GM13976 (cell line): ENCODE data around the gene LSAMP.

ENCODE experiments used
- DNase-seq: peaks from one replicate; pipeline ENCODE4 v3.0.0; 2012; ENCODE audit warnings: low spot score
- CTCF ChIP-seq: IDR thresholded peaks from 2 replicates; pipeline ENCODE4 v1.5.1; 2012; ENCODE audit warnings: borderline replicate concordance, mild to moderate bottlenecking; ENCODE audit not compliant: insufficient read depth; ENCODE audit errors: extremely low read depth, missing control alignments, control extremely low read depth
- in situ Hi-C: fragments of 300-500 bp; cut with MboI; formaldehyde crosslinking; loops from one replicate; pipeline ENCODE4 v1.12.0; 2022; ENCODE audit warnings: low sequenced_read_pairs, mixed read lengths, inconsistent platforms; ENCODE audit not compliant: unreplicated experiment

LSAMP gene

DNA sequence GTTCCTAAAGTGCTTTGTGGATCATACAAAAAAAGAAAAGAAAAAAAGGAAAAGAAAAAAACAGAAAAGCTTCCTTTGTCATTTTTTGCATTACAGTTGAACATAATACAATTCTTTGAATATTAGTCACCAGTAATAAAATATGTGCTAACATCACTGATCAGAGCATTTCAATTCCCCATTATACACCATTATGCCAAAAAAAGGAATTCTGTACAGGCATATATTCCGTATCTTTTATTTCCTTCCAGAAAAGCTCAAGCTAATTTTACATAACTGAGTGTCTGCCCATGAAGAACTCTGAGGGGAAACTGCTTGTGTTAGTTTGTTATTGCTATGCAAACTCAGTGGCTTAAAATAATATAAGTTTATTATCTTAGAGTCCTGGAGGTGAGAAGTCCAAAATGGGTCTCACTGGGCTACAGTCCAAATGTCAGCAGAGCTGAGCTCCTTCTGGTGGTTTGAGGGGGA is 444.1 kb downstream of the LSAMP start:
- no peak for TF ChIP-seq CTCF

DNA sequence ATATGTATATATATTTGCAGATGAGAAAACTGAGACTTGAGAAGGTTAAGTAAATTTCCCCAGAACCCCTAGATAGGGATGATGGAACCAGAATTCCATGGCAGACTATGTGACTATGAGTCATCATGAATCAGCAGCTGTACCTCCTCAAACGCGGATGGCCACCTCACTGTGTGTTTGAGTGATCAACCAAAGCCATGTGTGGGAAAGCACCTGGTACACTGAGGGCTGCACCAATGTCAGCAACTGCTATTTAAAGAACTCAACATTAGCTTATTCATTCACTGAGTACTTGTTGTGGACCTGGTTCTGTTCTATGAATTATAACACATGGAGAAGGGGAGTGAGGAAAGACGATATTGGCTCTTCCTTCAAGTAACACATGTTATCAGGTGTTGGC is 445.0 kb downstream of the LSAMP start:
- no peak for TF ChIP-seq CTCF
- no peak for DNase-seq
- in situ Hi-C loops: no loop called here

More for the DNA sequence above, 444.1 kb downstream of the LSAMP start:
- no peak for DNase-seq
- in situ Hi-C loops: no loop called here

DNA sequence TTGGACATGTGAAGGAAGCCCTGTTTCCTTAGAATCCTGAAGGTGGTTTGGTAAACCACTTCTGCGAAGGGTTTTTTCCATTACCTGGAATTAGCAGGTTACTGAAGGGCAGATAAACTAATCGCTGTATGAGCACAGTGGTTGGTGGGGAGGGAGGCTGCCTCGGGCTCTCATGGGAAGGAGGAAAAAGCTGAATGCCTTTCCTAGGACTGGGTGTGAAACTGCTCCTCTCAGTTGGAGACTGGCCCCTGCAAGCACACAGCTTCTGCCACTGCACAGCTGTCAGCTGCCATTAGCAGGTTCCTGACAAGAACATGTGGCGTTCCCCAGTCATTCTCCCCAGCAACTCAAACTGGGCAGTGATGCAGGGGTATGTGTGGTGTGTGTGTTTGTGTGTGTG is 445.7 kb downstream of the LSAMP start:
- DNase-seq: no peak
- in situ Hi-C loops: no loop called here
- TF ChIP-seq CTCF: no peak

DNA sequence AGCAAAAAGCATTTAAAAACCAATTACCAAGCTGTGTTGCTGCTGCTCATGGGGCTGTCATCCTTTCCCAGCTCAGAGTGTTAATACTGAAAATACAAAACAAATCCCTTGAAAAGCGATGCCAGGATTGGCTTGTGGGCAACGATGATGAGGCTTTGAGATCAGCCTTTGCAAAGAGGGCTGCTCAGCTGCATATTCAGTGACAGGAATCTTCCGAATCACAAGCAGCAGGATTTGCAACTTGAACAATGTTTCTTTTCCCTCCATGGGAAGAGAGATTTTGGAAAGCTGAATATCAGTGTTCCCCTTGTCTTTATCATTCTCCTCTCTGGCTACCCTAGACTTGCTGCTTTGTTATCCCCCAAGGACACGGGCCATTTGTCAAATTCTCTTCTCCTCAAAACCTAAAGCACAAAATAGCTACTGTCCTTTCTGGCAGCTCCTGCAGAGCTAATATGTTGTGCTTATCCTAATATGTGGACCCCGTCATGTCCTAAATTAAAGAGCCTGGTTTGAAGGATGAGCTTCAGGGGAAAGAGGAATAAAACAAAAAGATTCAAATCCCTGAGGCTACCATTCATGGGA is 446.2 kb downstream of the LSAMP start:
- in situ Hi-C loops: no loop called here
- no peak for DNase-seq
- no peak for TF ChIP-seq CTCF

- in situ Hi-C loops: no loop called here
- DNase-seq: no peak
- no peak for TF ChIP-seq CTCF
Observed at GRCh38 chr3:115996420-115997108, 448.7 kb downstream of the LSAMP start.

DNA sequence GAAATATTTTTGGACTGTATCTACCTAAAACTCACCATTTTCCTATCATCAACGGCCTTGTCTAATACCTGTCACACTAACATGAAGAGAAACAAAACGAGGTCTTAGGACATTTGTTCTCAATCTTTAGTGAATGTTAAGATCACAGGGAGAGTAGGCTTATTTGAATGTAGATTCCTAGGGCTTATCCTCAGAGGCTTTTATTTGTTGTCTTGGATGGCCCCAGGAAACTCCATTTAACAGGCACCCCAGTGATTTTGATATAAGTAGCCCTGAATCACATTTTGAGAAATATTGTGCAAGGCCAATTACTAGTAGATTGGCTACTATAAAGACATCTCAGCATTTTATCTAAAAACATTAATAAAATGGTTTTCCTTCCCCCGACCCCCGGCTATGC is 454.6 kb downstream of the LSAMP start:
- TF ChIP-seq CTCF: no peak
- DNase-seq: no peak
- in situ Hi-C loops: no loop called here
